Esophagus squamous epithelium (tissue), 4 donors: Measurements from ENCODE around the gene CCDC27.

Source experiments
- POLR2A ChIP-seq, 4 donors: fragments of 450-650 bp; IDR thresholded peaks; one replicate each; pipeline ENCODE4 v1.6.1; 2017; ENCODE audit warnings: antibody characterized with exemption in 4 of 4, mild to moderate bottlenecking in 4 of 4, moderate library complexity in 3 of 4
- TF ChIP-seq, protein P1 (sequence below), 6 experiments: fragments of 450-650 bp in 4 of 6; fragments of 200-600 bp in 2 of 6; sonication (generic) in 2 of 6; IDR thresholded peaks; one replicate each; pipeline ENCODE4 v1.5.1; 2016 to 2019; ENCODE audit warnings: antibody characterized with exemption in 6 of 6, mild to moderate bottlenecking in 4 of 6, moderate library complexity in 4 of 6

DNA sequence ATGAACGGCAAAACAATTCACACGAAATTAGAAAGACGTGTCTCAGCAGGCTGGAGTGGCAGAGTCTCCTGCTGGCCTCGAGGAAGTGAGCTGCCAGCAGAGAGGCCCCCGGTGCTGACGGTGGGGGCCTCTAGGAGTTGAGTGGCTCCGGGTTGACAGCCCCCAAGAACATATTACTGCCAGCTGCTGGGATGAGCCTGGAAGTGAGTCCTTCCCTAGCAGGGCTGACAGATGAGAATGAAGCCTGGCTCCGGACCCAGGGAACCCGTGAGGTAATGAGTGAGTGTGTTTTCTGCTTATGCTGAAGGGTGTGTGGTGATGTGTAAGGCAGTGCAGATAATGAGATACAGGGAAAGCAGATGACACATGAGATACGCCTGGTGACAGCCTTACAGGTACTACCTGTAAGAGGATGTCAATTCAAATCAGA, 67.5 kb downstream of the CCDC27 start:
- no peak for TF ChIP-seq POLR2A (IDR thresholded peaks at IDR 0.05)
- TF ChIP-seq, protein P1, sequence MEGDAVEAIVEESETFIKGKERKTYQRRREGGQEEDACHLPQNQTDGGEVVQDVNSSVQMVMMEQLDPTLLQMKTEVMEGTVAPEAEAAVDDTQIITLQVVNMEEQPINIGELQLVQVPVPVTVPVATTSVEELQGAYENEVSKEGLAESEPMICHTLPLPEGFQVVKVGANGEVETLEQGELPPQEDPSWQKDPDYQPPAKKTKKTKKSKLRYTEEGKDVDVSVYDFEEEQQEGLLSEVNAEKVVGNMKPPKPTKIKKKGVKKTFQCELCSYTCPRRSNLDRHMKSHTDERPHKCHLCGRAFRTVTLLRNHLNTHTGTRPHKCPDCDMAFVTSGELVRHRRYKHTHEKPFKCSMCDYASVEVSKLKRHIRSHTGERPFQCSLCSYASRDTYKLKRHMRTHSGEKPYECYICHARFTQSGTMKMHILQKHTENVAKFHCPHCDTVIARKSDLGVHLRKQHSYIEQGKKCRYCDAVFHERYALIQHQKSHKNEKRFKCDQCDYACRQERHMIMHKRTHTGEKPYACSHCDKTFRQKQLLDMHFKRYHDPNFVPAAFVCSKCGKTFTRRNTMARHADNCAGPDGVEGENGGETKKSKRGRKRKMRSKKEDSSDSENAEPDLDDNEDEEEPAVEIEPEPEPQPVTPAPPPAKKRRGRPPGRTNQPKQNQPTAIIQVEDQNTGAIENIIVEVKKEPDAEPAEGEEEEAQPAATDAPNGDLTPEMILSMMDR (IDR thresholded peaks at IDR 0.05), result no peak
